AG04449 (cell line): ENCODE data around the gene RBM23.

Source experiments
- CTCF ChIA-PET: fragments of 350-600 bp; formaldehyde crosslinking; extraction: SDS; loops from one replicate; lab custom pipeline; 2021; ENCODE audit warnings: antibody characterized with exemption; lab: Yijun Ruan, JAX
- POLR2A ChIA-PET: fragments of 400-600, 350-600 bp; formaldehyde crosslinking; extraction: SDS; loops from one replicate; lab custom pipeline; 2020; ENCODE audit warnings: antibody characterized with exemption, inconsistent platforms; lab: Yijun Ruan, JAX
- DNase-seq: peaks from one replicate; pipeline ENCODE4 v3.0.0-alpha.2; 2010; ENCODE audit warnings: low read depth, low spot score
- H3K4me3 ChIP-seq: 2 replicates; pipeline ENCODE4 v1.5.1; 2011; ENCODE audit warnings: low read depth, mild to moderate bottlenecking, control low read depth, low read length
- TF ChIP-seq, protein P1 (sequence below): IDR thresholded peaks from one replicate; pipeline ENCODE4 v1.5.1; 2011; ENCODE audit warnings: mild to moderate bottlenecking, moderate library complexity, low read length, control low read depth, inconsistent platforms; ENCODE audit not compliant: insufficient read depth; ENCODE audit errors: missing control alignments

The RBM23 gene

DNA sequence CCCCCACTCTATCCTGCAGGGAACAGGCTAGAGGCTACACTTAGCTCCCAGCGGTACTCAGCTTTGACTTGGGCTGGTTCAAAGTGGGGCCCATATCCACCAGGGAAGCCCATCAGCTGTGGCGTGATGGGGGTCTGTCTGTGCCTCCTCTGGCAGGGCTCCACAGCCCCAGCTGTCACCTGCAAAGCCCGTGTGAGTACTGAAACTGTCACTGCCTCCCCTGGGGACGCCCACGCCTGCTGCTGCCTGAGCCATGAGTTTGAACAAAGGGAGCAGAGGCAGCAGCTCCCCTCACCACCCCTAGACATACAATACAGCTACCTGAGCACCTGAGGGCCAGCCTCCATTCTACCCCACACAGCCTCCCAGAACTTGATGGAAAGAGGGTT, 31.0 kb downstream of the RBM23 start:
- ChIA-PET CTCF (interaction anchor here (1.3 to 11.5 kb wide), 4 partner anchors 13 to 332 kb away, joined by 5 to 189 read pairs (median 37); partner anchors contain the start of gene LRP10), POLR2A (interaction anchor here (0.7 kb wide), 1 partner anchor 10 kb away, joined by 3 read pairs; no protein-coding TSS in a partner anchor)
- TF ChIP-seq, protein P1, sequence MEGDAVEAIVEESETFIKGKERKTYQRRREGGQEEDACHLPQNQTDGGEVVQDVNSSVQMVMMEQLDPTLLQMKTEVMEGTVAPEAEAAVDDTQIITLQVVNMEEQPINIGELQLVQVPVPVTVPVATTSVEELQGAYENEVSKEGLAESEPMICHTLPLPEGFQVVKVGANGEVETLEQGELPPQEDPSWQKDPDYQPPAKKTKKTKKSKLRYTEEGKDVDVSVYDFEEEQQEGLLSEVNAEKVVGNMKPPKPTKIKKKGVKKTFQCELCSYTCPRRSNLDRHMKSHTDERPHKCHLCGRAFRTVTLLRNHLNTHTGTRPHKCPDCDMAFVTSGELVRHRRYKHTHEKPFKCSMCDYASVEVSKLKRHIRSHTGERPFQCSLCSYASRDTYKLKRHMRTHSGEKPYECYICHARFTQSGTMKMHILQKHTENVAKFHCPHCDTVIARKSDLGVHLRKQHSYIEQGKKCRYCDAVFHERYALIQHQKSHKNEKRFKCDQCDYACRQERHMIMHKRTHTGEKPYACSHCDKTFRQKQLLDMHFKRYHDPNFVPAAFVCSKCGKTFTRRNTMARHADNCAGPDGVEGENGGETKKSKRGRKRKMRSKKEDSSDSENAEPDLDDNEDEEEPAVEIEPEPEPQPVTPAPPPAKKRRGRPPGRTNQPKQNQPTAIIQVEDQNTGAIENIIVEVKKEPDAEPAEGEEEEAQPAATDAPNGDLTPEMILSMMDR, result no peak
- no peak for DNase-seq
- H3K4me3 ChIP-seq, result peak overlapping the region; percentile 57

DNA sequence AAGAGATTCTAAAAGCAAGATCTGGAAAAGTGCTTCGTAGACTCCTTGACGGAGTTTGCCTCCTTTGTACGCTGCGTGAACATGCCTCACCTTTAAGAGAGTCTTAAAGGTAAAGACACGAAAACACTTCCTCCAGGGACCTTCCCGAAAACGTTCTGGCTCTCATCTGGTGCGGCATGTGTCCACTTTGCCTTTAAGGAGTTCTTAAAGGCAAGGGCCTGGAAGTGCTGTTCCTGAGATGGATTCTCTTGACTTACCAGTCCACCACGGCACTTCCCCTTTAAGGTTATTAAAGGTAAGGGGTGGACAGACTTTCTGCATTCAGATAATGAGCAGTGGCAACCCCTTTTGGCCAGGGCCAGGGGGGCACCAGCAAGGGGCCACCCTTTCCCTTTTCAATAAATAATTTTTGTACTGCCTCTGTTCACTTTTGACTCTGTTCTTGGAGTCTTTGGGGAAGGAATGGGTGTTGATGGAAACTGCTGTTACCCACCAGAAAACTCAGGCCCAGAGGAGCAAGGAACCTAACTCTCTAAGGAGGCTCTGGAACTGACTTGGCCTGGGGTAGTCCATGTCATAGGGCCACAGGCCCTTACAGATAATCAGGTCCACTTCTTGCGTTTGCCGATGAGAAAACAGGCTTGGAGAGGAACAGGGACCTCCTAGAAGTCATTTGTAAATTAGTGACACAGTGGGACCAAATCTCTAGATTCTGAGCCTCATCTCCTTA, 31.5 kb downstream of the RBM23 start:
- POLR2A ChIA-PET, result no interaction called here
- CTCF ChIA-PET, result interaction anchor here (1.3 to 11.5 kb wide), 5 partner anchors 11 to 331 kb away, joined by 5 to 189 read pairs (median 54); partner anchors contain the start of gene LRP10
- peak overlapping the region; percentile 57 for H3K4me3 ChIP-seq
- DNase-seq, result no peak
- TF ChIP-seq, protein P1, result no peak

DNA sequence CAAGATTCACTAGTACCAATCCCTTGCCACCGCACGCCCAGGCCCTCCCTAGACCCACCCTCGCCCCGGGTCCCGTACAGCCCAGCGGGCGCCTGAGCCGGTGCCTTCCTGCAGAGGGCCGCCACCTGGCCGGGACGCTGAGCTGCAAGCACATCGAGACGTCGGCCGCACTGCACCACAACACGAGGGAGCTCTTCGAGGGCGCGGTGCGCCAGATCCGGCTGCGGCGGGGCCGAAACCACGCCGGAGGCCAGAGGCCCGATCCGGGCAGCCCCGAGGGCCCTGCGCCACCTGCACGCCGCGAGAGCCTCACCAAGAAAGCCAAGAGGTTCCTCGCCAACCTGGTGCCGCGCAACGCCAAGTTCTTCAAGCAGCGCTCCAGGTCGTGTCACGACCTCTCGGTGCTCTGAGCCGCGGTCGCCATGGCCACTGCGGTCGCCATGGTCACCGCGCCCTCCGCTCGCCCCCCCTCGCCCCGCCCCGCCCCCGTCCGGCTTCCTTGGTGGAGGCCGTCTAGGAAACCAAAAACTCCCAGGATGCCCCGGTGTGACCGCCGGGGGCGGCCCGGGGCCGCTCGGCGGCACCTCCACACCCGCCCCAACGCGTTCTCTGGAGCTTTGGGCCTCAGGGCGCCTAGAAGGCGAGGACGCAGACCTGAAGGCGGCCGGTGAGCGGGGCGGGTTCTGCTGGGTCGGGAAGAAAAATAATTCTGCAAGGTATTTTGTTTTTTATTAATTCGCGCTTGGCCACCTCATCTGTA, 32.3 kb downstream of the RBM23 start:
- ChIA-PET POLR2A (no interaction called here), CTCF (interaction anchor here (1.2 to 11.5 kb wide), 4 partner anchors 11 to 328 kb away, joined by 4 to 189 read pairs (median 74); partner anchors contain the start of gene LRP10)
- TF ChIP-seq, protein P1, result peak; percentile 32
- DNase-seq, result no peak
- H3K4me3 ChIP-seq, result peak overlapping the region; percentile 57

DNA sequence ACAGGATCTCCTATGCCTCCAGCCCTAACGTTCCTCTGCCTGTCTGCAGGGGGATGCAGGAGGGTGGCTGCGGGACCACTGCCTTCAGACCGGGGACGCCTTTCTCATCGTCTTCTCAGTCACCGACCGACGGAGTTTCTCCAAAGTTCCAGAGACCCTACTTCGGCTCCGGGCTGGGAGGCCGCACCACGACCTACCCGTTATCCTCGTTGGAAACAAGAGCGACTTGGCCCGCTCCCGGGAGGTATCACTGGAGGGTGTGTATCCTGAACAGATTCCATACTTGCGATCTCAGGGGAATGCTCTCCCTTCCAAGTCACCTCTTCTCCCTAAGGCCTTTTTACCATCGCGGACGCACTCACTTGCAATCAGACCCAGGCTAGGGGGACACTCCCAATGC, 33.0 kb downstream of the RBM23 start:
- no peak overlapping the region; the same call in 1 of the 2 replicates for H3K4me3 ChIP-seq
- CTCF ChIA-PET, result interaction anchor here (1.2 to 11.5 kb wide), 4 partner anchors 12 to 327 kb away, joined by 4 to 189 read pairs (median 74); partner anchors contain the start of gene LRP10
- POLR2A ChIA-PET, result no interaction called here
- TF ChIP-seq, protein P1, result no peak
- DNase-seq, result no peak

DNA sequence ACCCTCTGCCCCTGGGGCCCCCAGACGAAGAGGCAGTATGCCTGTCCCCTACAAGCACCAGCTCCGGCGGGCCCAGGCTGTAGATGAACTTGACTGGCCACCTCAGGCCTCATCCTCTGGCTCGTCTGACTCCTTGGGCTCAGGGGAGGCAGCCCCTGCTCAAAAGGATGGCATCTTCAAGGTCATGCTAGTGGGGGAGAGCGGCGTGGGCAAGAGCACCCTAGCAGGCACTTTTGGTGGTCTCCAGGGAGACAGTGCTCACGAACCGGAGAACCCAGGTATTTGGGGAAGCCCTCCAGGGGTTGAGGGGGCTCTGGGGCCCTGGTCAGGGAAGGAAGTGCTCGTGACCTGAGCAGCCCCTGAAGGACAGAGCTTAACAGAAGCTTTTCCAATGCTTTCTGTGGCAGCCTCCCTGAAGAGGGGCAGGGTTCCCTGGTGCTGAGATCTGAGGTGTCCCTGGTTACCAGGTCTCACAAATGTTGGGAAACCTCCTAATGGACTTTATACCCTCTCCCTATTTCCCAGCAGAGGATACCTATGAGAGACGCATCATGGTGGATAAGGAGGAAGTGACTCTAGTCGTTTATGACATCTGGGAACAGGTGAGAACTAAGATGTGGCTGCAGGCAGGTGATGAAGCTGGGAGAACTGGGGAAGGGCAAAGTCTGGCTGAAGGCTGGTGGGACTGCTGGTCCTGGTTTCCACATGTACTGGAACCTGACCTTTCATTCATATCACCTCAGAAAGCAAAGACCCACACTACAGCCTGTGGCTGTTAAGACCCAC, 34.0 kb downstream of the RBM23 start:
- ChIA-PET CTCF (interaction anchor here (1.0 to 11.5 kb wide), 6 partner anchors 12 to 328 kb away, joined by 3 to 189 read pairs (median 12); partner anchors contain the start of gene LRP10), POLR2A (no interaction called here)
- no peak for DNase-seq
- H3K4me3 ChIP-seq, result no peak overlapping the region
- TF ChIP-seq, protein P1, result no peak
